GM21619 (cell line): ENCODE results near the gene OLFM4.
"Not testable (repeated sequence)": the region's sequence is repeated elsewhere in the genome, so short reads cannot be mapped to it uniquely, and the experiment has no call there.

Experiments used
- ATAC-seq: cut with Tn5 transposase; IDR thresholded peaks from one replicate; pipeline ENCODE4 v1.9.1; 2021; ENCODE audit not compliant: unreplicated experiment

The OLFM4 gene

GRCh38 chr13:53014018-53014417 is 14.6 kb upstream of the OLFM4 start:
- ATAC-seq, result not testable (repeated sequence)

GRCh38 chr13:53014495-53015443 is 13.8 kb upstream of the OLFM4 start:
- no peak for ATAC-seq

- ATAC-seq, result no peak
Measured at GRCh38 chr13:53015971-53016370, 12.6 kb upstream of the OLFM4 start.

- ATAC-seq, result no peak
Measured at GRCh38 chr13:53017433-53017970, 11.1 kb upstream of the OLFM4 start.

DNA sequence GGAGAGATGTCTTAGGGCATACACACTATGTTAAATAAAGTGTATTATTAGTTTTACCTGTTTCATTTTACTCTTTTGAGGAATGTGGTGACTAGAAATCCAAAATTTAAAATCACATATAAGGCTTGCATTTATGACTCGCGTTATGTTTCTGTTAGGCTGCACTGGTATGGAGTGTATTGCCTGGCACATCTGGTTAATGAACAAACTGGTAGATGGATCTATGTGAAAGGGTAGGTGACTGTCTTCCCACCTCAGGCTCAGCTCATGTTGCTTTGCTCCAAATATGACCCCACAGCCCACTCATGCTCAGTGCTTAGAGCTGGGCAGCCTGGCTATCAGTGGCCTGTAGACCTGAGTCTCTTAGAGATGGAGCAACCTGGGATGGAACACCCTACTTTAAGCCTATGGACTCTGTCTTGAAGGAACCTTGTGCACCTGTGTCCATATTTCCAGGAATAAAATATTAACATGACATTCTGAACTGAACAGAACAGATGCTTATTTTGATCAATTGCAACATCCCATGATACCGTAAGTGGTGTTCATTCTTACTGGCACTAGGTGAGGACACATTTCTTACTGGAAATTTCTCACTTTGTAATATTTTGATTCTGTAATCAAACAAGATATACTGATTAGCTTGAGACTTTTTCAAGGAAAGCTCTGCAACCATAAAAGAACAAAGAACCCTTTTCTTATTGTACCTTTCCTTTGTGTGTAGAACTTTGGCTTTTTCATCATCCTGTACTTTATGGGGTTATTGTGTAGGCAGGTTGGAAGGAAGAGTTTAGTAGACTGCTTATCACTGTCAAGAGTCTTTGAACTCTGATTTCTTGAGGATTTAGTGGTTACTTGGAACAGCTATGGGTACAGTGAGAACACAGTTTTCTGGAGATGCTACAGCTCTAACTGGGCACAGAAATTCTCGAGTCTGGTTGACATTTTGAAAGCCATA is 9.6 kb upstream of the OLFM4 start:
- no peak for ATAC-seq

DNA sequence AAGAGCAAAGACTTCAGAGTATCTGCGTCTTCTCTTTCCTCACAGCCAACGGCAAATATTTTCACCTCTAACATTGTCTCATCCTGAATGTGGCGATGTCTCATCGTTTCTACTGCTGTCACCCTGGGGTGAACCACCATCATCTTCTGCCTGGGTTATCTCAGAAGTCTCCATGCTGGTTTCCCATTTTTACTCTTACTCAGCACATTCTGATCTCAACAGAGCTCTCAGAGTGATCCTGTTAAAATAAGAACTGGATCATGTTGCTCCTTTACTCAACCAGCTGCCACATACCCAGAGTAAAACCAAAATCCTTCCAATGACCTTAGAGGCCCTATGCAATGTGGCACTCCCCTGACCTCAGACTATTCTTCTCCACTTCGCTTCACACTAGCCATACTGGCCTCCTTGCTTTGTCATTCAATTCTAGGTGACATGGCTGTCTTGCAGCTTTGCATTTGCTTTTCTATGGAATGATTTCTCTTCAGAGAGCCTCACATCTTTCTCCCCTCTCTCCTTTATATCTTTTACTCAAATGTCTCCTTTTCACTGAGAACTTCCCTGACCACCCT is 7.8 kb upstream of the OLFM4 start:
- no peak for ATAC-seq

- no peak for ATAC-seq
Measured at GRCh38 chr13:53023246-53023645, 5.4 kb upstream of the OLFM4 start.

DNA sequence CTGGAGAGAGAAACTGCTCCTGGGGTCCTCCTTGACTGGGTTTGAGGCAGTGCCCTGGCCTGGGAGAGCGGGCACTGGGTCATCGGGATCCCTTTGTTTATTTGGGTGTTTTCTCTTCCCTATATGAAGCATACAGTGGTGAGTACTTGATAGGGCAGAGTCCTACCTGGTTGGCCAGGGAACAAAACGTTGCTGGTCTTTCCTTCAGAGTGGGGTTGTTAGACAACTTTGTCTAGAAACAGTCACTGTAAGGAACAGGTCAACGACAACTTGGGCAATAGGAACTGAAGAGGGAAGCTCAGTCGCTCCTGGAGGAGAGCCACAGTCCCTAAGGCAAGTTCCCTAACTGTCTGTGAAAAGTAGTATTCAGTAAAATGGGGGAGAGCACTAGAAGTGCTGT is 550 bp upstream of the OLFM4 start:
- ATAC-seq, result no peak

DNA sequence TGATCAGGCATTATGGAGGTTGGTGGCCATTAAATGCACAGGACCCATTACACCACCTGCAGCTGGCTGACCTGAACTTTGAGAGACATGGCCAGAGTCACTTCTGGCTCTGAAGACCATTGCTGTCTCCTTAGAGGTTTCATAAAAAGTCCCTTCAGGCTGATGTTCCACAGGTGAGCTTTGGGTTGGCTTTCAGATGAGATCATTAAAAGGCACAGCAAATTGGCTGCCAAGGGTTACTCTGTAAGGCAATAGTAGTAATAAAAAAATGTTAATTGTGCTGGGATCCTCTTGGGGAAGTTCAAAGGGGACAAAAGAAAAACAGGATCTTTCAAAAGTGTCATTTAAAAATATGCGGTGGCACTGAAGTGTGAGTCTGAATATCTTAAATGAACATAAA is 4.2 kb downstream of the OLFM4 start:
- ATAC-seq, result no peak

- no peak for ATAC-seq
Measured at GRCh38 chr13:53038993-53039392, 10.4 kb downstream of the OLFM4 start.

DNA sequence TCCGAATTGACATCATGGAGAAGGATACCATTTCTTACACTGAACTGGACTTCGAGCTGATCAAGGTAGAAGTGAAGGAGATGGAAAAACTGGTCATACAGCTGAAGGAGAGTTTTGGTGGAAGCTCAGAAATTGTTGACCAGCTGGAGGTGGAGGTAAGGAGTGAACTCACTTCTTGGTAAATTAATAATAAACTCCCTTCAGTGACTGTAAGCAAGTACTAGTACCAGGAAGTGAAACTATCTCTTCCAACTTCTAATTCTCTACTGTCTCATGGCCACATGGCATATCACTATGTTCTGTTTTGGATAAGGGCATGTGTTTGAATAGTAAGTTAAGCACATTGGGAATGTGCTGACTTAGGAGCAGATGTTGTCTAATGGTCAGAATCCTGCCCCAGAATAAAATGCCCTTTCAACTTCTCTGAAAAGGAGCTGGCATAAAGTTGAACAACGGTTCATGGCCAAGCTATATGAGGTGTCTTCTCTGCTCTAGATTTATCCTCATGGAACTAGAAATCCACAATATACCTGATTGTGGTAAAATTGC is 13.4 kb downstream of the OLFM4 start:
- ATAC-seq, result no peak

GRCh38 chr13:53042877-53043276 is 14.3 kb downstream of the OLFM4 start:
- ATAC-seq, result no peak

- no peak for ATAC-seq
Measured at GRCh38 chr13:53043398-53043797, 14.8 kb downstream of the OLFM4 start.

DNA sequence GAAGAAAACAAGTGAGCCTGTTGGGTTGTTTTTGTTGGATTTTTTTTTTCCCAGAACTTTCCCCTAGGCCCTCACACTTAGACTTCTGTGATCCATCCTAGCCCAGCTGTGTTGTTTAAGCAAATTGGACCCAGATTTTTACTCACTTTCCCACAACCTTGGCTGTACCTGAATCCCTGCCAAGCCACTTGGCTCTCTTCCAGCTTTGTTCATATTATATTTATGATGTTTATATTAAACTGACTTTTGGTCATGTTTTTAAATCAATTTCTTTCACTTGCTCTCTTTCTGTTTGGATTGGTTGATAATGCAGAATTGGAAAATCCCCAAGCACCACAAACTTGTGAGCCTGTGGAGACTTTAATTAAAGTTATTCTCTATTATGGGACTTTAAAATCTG is 16.6 kb downstream of the OLFM4 start:
- no peak for ATAC-seq

GRCh38 chr13:53048880-53049279 is 20.3 kb downstream of the OLFM4 start:
- ATAC-seq, result no peak

- ATAC-seq, result no peak
Measured at GRCh38 chr13:53050151-53050550, 21.5 kb downstream of the OLFM4 start.

DNA sequence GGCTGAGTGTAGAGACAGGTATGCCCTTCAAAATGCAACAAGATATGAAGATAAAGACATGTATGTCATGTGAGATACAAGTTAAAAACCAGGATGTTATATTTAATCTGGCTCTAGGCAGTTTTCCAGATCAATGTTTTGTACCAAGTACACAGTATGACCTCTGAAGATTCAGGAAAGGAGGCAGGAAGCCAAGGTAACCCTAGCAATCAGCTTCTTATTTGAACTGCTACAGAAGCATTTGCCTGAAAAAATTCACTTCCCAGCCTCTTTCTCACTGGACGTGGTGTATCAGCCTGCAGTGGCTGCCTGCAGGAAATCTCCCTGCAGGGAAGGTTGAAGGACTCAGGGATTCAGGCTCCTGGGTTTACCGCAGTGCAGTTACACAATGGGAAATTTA is 24.1 kb downstream of the OLFM4 start:
- ATAC-seq, result no peak

GRCh38 chr13:53054569-53054968 is 26.0 kb downstream of the OLFM4 start:
- no peak for ATAC-seq

DNA sequence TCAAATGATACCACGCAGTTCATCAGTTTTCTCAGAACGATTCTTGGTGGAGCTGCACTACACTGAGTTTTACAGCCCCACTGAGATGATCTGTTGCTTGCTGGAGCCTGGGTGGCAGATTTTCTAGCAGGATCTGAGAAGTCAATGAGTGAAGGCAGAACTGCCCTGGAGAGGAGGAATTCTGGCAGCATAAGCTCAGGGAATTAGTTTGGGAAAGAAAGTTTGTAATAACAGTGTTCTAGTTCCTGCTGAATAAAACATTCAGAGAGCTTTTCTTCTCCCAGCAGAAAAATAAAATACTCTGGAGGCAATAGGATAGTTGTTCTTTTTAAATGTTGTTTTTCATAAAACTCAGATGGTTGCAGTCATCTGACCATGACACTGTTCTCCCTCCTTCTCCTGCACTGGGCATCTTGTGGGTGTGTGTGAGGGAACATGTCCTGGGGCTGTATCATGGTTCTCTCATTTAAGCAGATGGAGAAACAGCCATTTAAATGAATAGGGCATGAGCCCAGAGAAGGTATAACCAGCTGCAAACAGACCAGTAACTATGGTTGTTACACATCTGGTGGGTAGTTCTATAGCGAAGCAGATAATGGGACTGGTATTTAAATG is 29.6 kb downstream of the OLFM4 start:
- ATAC-seq, result no peak

GRCh38 chr13:53060840-53061490 is 32.4 kb downstream of the OLFM4 start:
- no peak for ATAC-seq
